Measurements from ENCODE around the gene THAP12.
"Not testable (repeated sequence)": the region's sequence is repeated elsewhere in the genome, so short reads cannot be mapped to it uniquely, and the experiment has no call there.

The THAP12 gene

DNA sequence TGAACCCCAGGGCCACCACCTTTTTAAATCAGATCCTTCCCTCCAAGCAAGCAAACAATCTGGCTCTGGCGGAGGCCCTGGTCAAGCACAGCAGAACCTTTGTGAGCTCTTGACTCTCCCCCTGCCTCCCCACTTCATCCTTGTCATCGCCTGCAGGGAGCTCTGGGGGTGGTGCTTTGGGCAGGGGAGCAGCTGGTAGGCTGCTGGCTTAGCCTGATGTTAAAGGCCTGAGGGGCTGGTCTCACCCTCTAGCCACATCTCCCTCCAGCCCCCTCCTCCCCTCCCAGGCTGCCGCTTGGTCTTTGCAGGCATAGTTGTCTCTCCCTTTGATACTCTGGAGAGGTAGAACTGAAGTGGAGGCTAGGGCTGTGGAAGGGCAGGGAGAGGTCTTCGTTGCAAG is 50.9 kb downstream of the THAP12 start:
- TF ChIP-seq, protein P1, sequence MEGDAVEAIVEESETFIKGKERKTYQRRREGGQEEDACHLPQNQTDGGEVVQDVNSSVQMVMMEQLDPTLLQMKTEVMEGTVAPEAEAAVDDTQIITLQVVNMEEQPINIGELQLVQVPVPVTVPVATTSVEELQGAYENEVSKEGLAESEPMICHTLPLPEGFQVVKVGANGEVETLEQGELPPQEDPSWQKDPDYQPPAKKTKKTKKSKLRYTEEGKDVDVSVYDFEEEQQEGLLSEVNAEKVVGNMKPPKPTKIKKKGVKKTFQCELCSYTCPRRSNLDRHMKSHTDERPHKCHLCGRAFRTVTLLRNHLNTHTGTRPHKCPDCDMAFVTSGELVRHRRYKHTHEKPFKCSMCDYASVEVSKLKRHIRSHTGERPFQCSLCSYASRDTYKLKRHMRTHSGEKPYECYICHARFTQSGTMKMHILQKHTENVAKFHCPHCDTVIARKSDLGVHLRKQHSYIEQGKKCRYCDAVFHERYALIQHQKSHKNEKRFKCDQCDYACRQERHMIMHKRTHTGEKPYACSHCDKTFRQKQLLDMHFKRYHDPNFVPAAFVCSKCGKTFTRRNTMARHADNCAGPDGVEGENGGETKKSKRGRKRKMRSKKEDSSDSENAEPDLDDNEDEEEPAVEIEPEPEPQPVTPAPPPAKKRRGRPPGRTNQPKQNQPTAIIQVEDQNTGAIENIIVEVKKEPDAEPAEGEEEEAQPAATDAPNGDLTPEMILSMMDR (IDR thresholded peaks at IDR 0.05; ENCODE audit: low read length, missing control alignments) = no peak
- no peak overlapping the region for H3K4me3 ChIP-seq (replicated peaks; ENCODE audit: low read depth, low read length)
- DNase-seq (ENCODE audit: low read depth) = no peak

- peak; percentile 56 for DNase-seq (ENCODE audit: low read depth)
- TF ChIP-seq, protein P1 (IDR thresholded peaks at IDR 0.05; ENCODE audit: low read length, missing control alignments) = no peak
- no peak overlapping the region for H3K4me3 ChIP-seq (replicated peaks; ENCODE audit: low read depth, low read length)
Measured at GRCh38 chr11:76329084-76329648, 51.8 kb downstream of the THAP12 start.

GRCh38 chr11:76327756-76328388 is 53.1 kb downstream of the THAP12 start:
- no peak overlapping the region for H3K4me3 ChIP-seq (replicated peaks; ENCODE audit: low read depth, low read length)
- TF ChIP-seq, protein P1 (IDR thresholded peaks at IDR 0.05; ENCODE audit: low read length, missing control alignments) = no peak
- no peak for DNase-seq (ENCODE audit: low read depth)

- TF ChIP-seq, protein P1 (IDR thresholded peaks at IDR 0.05; ENCODE audit: low read length, missing control alignments) = no peak
- DNase-seq (ENCODE audit: low read depth) = no peak
- no peak overlapping the region for H3K4me3 ChIP-seq (replicated peaks; ENCODE audit: low read depth, low read length)
Measured at GRCh38 chr11:76327202-76327601, 53.7 kb downstream of the THAP12 start.

- peak; percentile 11 for DNase-seq (ENCODE audit: low read depth)
- no peak overlapping the region for H3K4me3 ChIP-seq (replicated peaks; ENCODE audit: low read depth, low read length)
- TF ChIP-seq, protein P1 (IDR thresholded peaks at IDR 0.05; ENCODE audit: low read length, missing control alignments) = no peak
Measured at GRCh38 chr11:76325185-76325584, 55.7 kb downstream of the THAP12 start.

- H3K4me3 ChIP-seq (replicated peaks; ENCODE audit: low read depth, low read length) = no peak overlapping the region
- TF ChIP-seq, protein P1 (IDR thresholded peaks at IDR 0.05; ENCODE audit: low read length, missing control alignments) = no peak
- no peak for DNase-seq (ENCODE audit: low read depth)
Measured at GRCh38 chr11:76323804-76324203, 57.1 kb downstream of the THAP12 start.

- not testable (repeated sequence) for DNase-seq (ENCODE audit: low read depth); H3K4me3 ChIP-seq (replicated peaks; ENCODE audit: low read depth, low read length)
Measured at GRCh38 chr11:76323375-76323774, 57.6 kb downstream of the THAP12 start.

Measured in fibroblast of pulmonary artery (primary cell).